CD8-positive, alpha-beta memory T cell (primary cell): ENCODE data around the gene LDHB. TPM values are rescaled to one million over a fixed set of nuclear protein-coding genes. Genes with fewer than 3 reads are reported as not detected.

Experiments used
- CTCF ChIA-PET: fragments of 350-600 bp; sonication (Branson Sonifier 250); formaldehyde crosslinking; loops from one replicate; lab custom pipeline; 2021; ENCODE audit warnings: antibody characterized with exemption; lab: Charles Lee
- POLR2A ChIA-PET: fragments of 350-600 bp; sonication (Branson Sonifier 250); formaldehyde crosslinking; loops from one replicate; lab custom pipeline; 2021; ENCODE audit warnings: antibody characterized with exemption; lab: Charles Lee
- DNase-seq, 5 donors: peaks; one replicate each; pipeline versions ENCODE4 v3.0.0 to v3.0.0-alpha.2; 2020 to 2022; ENCODE audit warnings: mixed read lengths in 1 of 5
- H3K27ac ChIP-seq: one replicate; pipeline ENCODE4 v1.7.0; 2013; ENCODE audit warnings: low read depth, mild to moderate bottlenecking, low read length, moderate library complexity
- H3K27me3 ChIP-seq: 2 replicates; pipeline ENCODE4 v1.7.0; 2013; ENCODE audit warnings: low read length, mild to moderate bottlenecking; ENCODE audit not compliant: insufficient read depth, poor library complexity, severe bottlenecking
- H3K36me3 ChIP-seq: 2 replicates; pipeline ENCODE4 v1.7.0; 2013; ENCODE audit warnings: mild to moderate bottlenecking, low read length, moderate library complexity; ENCODE audit not compliant: insufficient read depth
- H3K4me1 ChIP-seq: 2 replicates; pipeline ENCODE4 v1.7.0; 2013; ENCODE audit warnings: mild to moderate bottlenecking, low read length, moderate library complexity; ENCODE audit not compliant: insufficient read depth
- H3K4me3 ChIP-seq: 2 replicates; pipeline ENCODE4 v1.7.0; 2013; ENCODE audit warnings: mild to moderate bottlenecking, low read length
- H3K9me3 ChIP-seq: 2 replicates; pipeline ENCODE4 v1.7.0; 2013; ENCODE audit warnings: mild to moderate bottlenecking, low read length
- H3K27ac Mint-ChIP-seq, 8 donors: one replicate each; pipeline ENCODE4 v1.8.0; 2020 to 2021; ENCODE audit warnings: mixed read lengths in 8 of 8, mild to moderate bottlenecking in 6 of 8, inconsistent platforms in 3 of 8, moderate library complexity in 3 of 8
- H3K27me3 Mint-ChIP-seq, 2 donors: one replicate each; pipeline ENCODE4 v1.8.0; 2020 to 2021; ENCODE audit warnings: mixed read lengths in 2 of 2, mild to moderate bottlenecking in 1 of 2, moderate library complexity in 1 of 2
- H3K36me3 Mint-ChIP-seq, 3 donors: one replicate each; pipeline ENCODE4 v1.8.0; 2020 to 2021; ENCODE audit warnings: mixed read lengths in 3 of 3, inconsistent platforms in 1 of 3, mild to moderate bottlenecking in 1 of 3
- H3K4me1 Mint-ChIP-seq, 3 donors: one replicate each; pipeline ENCODE4 v1.8.0; 2020 to 2021; ENCODE audit warnings: mixed read lengths in 3 of 3, inconsistent platforms in 1 of 3, mild to moderate bottlenecking in 1 of 3
- H3K4me3 Mint-ChIP-seq, 7 donors: one replicate each; pipeline ENCODE4 v1.8.0; 2020 to 2021; ENCODE audit warnings: mixed read lengths in 7 of 7, mild to moderate bottlenecking in 6 of 7, moderate library complexity in 4 of 7, inconsistent platforms in 2 of 7
- H3K9me3 Mint-ChIP-seq, 5 donors: one replicate each; pipeline ENCODE4 v1.8.0; 2020 to 2022; ENCODE audit warnings: mixed read lengths in 5 of 5, mild to moderate bottlenecking in 3 of 5, moderate library complexity in 2 of 5, inconsistent platforms in 1 of 5
- polyA plus RNA-seq: library from polyadenylated mRNA; unstranded; fragments of 300-500 nt; fragmentation: Illumina TruSeq; gene quantifications from one replicate; pipeline ENCODE4 v1.2.3, GENCODE V29; 2021
- total RNA-seq, 2 experiments: library from RNA; stranded (reverse); gene quantifications; one replicate each; pipeline ENCODE4 v1.2.3, GENCODE V29; 2021

The LDHB gene
- total RNA-seq, result 1,000 to 10,000 TPM; 1,700 to 1,721 TPM
- 1,224 TPM for polyA plus RNA-seq

- Histone ChIP-seq H3K4me1 (peaks cover 39% of the 10 kb centered on the region), H3K27me3 (no peaks in the 10 kb centered on the region), H3K4me3 (peak within 1 kb of the TSS; percentile 91), H3K36me3 (peaks cover 18% of the 10 kb centered on the region), H3K9me3 (no peaks in the 10 kb centered on the region), H3K27ac (peak within 1 kb of the TSS; percentile 78)
- peak within 1 kb of the TSS; percentile 90 to 99 (median 96) for H3K27ac Mint-ChIP-seq
- H3K9me3 Mint-ChIP-seq, result no peaks in the 10 kb centered on the region
- H3K4me1 Mint-ChIP-seq, result peaks cover 54 to 68% (median 60%) of the 10 kb centered on the region in 3 donors
- peak; percentile 85 to 95 (median 87) for DNase-seq
- H3K4me3 Mint-ChIP-seq, result peak within 1 kb of the TSS; percentile 92 to 99 (median 96)
- no peaks in the 10 kb centered on the region for H3K27me3 Mint-ChIP-seq
- POLR2A ChIA-PET, result interaction anchor here (0.9 to 2.2 kb wide), 12 partner anchors 8 to 887 kb away, joined by 3 to 32 read pairs (median 4); partner anchors contain the start of genes C2CD5, GOLT1B, PYROXD1 and RECQL
- peaks cover 5 to 48% (median 13%) of the 10 kb centered on the region in 3 donors for H3K36me3 Mint-ChIP-seq
- CTCF ChIA-PET, result interaction anchor here (1.1 to 2.9 kb wide), 8 partner anchors 9 to 171 kb away, joined by 3 to 25 read pairs (median 6); partner anchors contain the start of genes GOLT1B and RECQL
Measured at GRCh38 chr12:21657326-21658077, at the start of gene LDHB. Gene LDHB, minus strand, starts transcription at chr12:21657842. Its CDS starts 3,171 bp downstream, at chr12:21654671.

GRCh38 chr12:21704847-21705246 is 47.2 kb upstream of the LDHB start:
- Histone ChIP-seq H3K4me3 (no peak overlapping the region), H3K9me3 (no peaks in the 10 kb centered on the region), H3K36me3 (no peaks in the 10 kb centered on the region), H3K27me3 (no peaks in the 10 kb centered on the region), H3K27ac (no peak overlapping the region), H3K4me1 (peaks cover 1% of the 10 kb centered on the region)
- H3K27me3 Mint-ChIP-seq, result peaks cover 1 to 9% of the 10 kb centered on the region in 2 donors
- no peaks in the 10 kb centered on the region for H3K36me3 Mint-ChIP-seq
- H3K4me1 Mint-ChIP-seq, result peaks cover 2 to 3% (median 2%) of the 10 kb centered on the region in 3 donors
- no peak for DNase-seq
- POLR2A ChIA-PET, result no interaction called here
- CTCF ChIA-PET, result no interaction called here
- no peaks in the 10 kb centered on the region for H3K9me3 Mint-ChIP-seq
- H3K4me3 Mint-ChIP-seq, result no peak overlapping the region
- H3K27ac Mint-ChIP-seq, result no peak overlapping the region

- Mint-ChIP-seq H3K4me1 (peaks cover 8 to 16% (median 14%) of the 10 kb centered on the region in 3 donors), H3K27ac (peak overlapping the region in 1 of 8 donors; percentile 21), H3K36me3 (no peaks in the 10 kb centered on the region), H3K4me3 (no peak overlapping the region), H3K27me3 (no peaks in the 10 kb centered on the region), H3K9me3 (no peaks in the 10 kb centered on the region)
- Histone ChIP-seq H3K36me3 (no peaks in the 10 kb centered on the region), H3K9me3 (no peaks in the 10 kb centered on the region), H3K4me1 (peaks cover 8% of the 10 kb centered on the region), H3K27ac (no peak overlapping the region), H3K4me3 (no peak overlapping the region), H3K27me3 (no peaks in the 10 kb centered on the region)
- ChIA-PET CTCF (interaction anchor here (1.0 to 1.8 kb wide), 3 partner anchors 19 to 318 kb away, joined by 3 to 6 read pairs (median 4); no protein-coding TSS in a partner anchor), POLR2A (no interaction called here)
- no peak for DNase-seq
Measured at GRCh38 chr12:21699851-21700250, 42.2 kb upstream of the LDHB start.

GRCh38 chr12:21697904-21698630 is 40.4 kb upstream of the LDHB start:
- DNase-seq, result peak in 2 of 5 donors; percentile 23 to 33
- ChIA-PET CTCF (interaction anchor here (0.8 to 2.0 kb wide), 16 partner anchors 9 to 760 kb away, joined by 3 to 11 read pairs (median 3); no protein-coding TSS in a partner anchor), POLR2A (interaction anchor here (0.6 kb wide), 1 partner anchor 846 kb away, joined by 3 read pairs; the partner anchor contains the start of gene C2CD5)
- Histone ChIP-seq H3K36me3 (no peaks in the 10 kb centered on the region), H3K27ac (no peak overlapping the region), H3K27me3 (no peaks in the 10 kb centered on the region), H3K9me3 (no peaks in the 10 kb centered on the region), H3K4me1 (peaks cover 8% of the 10 kb centered on the region), H3K4me3 (no peak overlapping the region)
- peak overlapping the region in 2 of 7 donors; percentile 25 to 32 for H3K4me3 Mint-ChIP-seq
- H3K27ac Mint-ChIP-seq, result no peak overlapping the region
- no peaks in the 10 kb centered on the region for H3K9me3 Mint-ChIP-seq
- no peaks in the 10 kb centered on the region for H3K27me3 Mint-ChIP-seq
- no peaks in the 10 kb centered on the region for H3K36me3 Mint-ChIP-seq
- H3K4me1 Mint-ChIP-seq, result peaks cover 8 to 16% (median 14%) of the 10 kb centered on the region in 3 donors

- Histone ChIP-seq H3K27ac (no peak overlapping the region), H3K36me3 (no peaks in the 10 kb centered on the region), H3K4me3 (no peak overlapping the region), H3K27me3 (no peaks in the 10 kb centered on the region), H3K9me3 (no peaks in the 10 kb centered on the region), H3K4me1 (peaks cover 13% of the 10 kb centered on the region)
- peaks cover 14 to 28% (median 22%) of the 10 kb centered on the region in 3 donors for H3K4me1 Mint-ChIP-seq
- POLR2A ChIA-PET, result no interaction called here
- H3K36me3 Mint-ChIP-seq, result no peaks in the 10 kb centered on the region
- DNase-seq, result no peak
- H3K27me3 Mint-ChIP-seq, result peaks cover 0 to 3% of the 10 kb centered on the region in 2 donors
- CTCF ChIA-PET, result interaction anchor here (1.4 to 2.0 kb wide), 4 partner anchors 8 to 761 kb away, joined by 3 to 11 read pairs (median 6); no protein-coding TSS in a partner anchor
- no peak overlapping the region for H3K27ac Mint-ChIP-seq
- H3K4me3 Mint-ChIP-seq, result no peak overlapping the region
- H3K9me3 Mint-ChIP-seq, result peaks cover 0 to 2% (median 0%) of the 10 kb centered on the region in 5 donors
Measured at GRCh38 chr12:21696625-21697024, 39.0 kb upstream of the LDHB start.

- Histone ChIP-seq H3K36me3 (no peaks in the 10 kb centered on the region), H3K27ac (no peak overlapping the region), H3K27me3 (no peaks in the 10 kb centered on the region), H3K4me1 (peaks cover 19% of the 10 kb centered on the region), H3K9me3 (no peaks in the 10 kb centered on the region), H3K4me3 (no peak overlapping the region)
- Mint-ChIP-seq H3K4me1 (peaks cover 20 to 35% (median 28%) of the 10 kb centered on the region in 3 donors), H3K4me3 (no peak overlapping the region), H3K27me3 (peaks cover 0 to 3% of the 10 kb centered on the region in 2 donors), H3K9me3 (peaks cover 0 to 2% (median 0%) of the 10 kb centered on the region in 5 donors), H3K27ac (no peak overlapping the region), H3K36me3 (no peaks in the 10 kb centered on the region)
- POLR2A ChIA-PET, result no interaction called here
- DNase-seq, result no peak
- CTCF ChIA-PET, result interaction anchor here (1.8 kb wide), 1 partner anchor 16 kb away, joined by 8 read pairs; no protein-coding TSS in a partner anchor
Measured at GRCh38 chr12:21695986-21696385, 38.3 kb upstream of the LDHB start.

GRCh38 chr12:21694660-21695059 is 37.0 kb upstream of the LDHB start:
- H3K4me3 ChIP-seq, result no peak overlapping the region
- CTCF ChIA-PET, result no interaction called here
- H3K27me3 ChIP-seq, result no peaks in the 10 kb centered on the region
- Mint-ChIP-seq H3K4me3 (no peak overlapping the region), H3K36me3 (peaks cover 2 to 3% (median 2%) of the 10 kb centered on the region in 3 donors), H3K4me1 (peaks cover 30 to 44% (median 37%) of the 10 kb centered on the region in 3 donors), H3K27me3 (peaks cover 0 to 3% of the 10 kb centered on the region in 2 donors), H3K9me3 (peaks cover 3 to 7% (median 4%) of the 10 kb centered on the region in 5 donors), H3K27ac (no peak overlapping the region)
- POLR2A ChIA-PET, result no interaction called here
- peaks cover 28% of the 10 kb centered on the region for H3K4me1 ChIP-seq
- no peak for DNase-seq
- no peak overlapping the region for H3K27ac ChIP-seq
- peaks cover 3% of the 10 kb centered on the region for H3K9me3 ChIP-seq
- H3K36me3 ChIP-seq, result no peaks in the 10 kb centered on the region
